GM12801 (cell line): ENCODE data around the gene OR2B6.

Source experiments
- CTCF ChIP-seq: IDR thresholded peaks from one replicate; pipeline ENCODE4 v1.5.1; 2011; ENCODE audit warnings: control low read depth; ENCODE audit not compliant: insufficient read length; ENCODE audit errors: extremely low read depth

OR2B6 gene

GRCh38 chr6:27972750-27973149, 15.7 kb downstream of the OR2B6 start:
- TF ChIP-seq CTCF, result no peak

DNA sequence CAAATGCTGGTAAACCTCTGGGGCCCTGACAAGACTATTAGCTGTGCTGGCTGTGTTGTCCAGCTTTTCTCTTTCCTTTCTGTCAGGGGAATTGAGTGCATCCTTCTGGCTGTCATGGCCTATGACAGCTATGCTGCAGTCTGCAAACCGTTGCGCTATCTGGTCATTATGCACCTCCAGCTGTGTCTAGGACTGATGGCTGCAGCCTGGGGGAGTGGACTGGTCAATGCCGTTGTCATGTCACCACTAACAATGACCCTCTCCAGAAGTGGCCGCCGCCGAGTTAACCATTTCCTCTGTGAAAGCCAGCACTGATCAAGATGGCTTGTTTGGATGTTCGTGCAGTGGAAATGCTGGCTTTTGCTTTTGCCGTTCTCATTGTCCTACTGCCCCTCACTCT, 20.3 kb downstream of the OR2B6 start:
- TF ChIP-seq CTCF, result no peak

- TF ChIP-seq CTCF, result no peak
Observed at GRCh38 chr6:27978705-27979104, 21.7 kb downstream of the OR2B6 start.

GRCh38 chr6:27980111-27980510, 23.1 kb downstream of the OR2B6 start:
- no peak for TF ChIP-seq CTCF

DNA sequence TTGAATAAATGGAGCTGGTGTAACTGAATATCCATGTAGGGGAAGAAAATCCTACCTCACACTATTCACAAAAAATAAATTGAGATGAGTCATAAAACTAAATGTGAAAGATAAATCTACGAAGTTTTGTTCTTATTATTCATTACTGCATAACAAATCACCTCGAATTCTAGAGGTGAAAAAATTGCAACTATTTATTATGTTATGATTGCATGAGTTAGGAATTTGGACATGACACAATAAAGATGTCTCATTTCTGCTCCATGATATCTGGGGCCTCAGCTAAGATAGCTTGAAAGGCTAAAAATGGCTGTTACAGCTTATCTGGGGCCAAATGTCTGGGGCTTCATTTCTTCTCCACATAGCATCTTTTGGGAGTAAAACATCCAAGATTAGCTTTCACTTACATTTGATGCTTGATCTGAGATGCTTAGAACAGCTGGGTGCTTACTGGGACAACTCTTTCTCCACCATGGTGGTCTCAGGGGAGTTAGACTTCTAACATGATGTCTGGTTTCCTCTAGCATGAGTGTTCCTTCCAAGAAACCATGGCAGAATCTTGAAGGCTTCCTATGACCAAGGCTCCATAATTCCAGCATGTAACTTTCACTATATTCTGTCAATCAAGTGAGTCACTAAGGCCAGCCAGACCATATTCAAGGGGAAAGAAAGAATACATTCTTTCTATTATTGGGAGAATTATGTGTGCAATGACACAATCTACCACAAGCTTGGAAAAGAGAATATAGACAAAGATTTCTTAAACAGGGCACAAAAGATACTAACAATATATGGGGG, 30.1 kb downstream of the OR2B6 start:
- TF ChIP-seq CTCF, result no peak

GRCh38 chr6:27994616-27995015, 37.6 kb downstream of the OR2B6 start:
- no peak for TF ChIP-seq CTCF

DNA sequence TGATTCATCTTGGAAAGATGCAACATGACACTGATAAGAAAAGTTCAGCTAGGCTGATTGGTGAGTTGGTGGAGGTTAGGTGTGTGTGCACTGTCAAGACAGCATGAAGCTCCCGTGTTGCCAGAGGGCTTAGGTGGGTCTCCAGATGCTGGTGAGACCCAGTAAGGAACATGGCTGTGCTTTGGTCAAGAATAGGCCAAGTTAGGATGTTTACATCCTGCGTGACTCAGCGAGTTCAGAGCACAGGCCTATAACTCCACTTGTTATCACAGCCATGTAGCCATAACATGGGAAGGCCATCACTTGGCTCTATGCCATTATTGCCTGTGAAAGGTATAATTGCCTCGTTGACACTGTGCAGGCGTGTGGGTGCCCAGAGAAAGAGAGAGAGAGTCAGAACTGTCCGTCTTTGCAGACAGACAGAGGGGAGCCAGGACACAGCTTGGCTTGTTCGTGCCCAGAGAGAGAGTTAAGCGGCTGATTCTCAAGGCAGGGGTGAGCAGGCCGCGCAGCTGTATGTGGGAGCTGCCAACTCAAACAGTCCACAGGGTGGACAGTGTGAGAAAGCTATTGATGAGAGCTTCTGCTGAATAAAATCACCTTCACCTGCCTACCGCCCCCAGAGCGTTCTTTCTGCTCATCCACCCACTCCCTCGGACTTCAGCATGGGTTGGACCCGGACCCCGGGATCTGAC, 43.5 kb downstream of the OR2B6 start:
- no peak for TF ChIP-seq CTCF
